Aorta (tissue), 5 donors: ENCODE results near the gene HNRNPLL. TPM values are rescaled to one million over a fixed set of nuclear protein-coding genes. Genes with fewer than 3 reads are reported as not detected.
"Not testable (repeated sequence)": the region's sequence is repeated elsewhere in the genome, so short reads cannot be mapped to it uniquely, and the experiment has no call there.

Source experiments
- ATAC-seq: fragments of 200-7000 bp; cut with Tn5 transposase; one replicate; pipeline ENCODE4 v1.9.1; 2022; ENCODE audit warnings: moderate library complexity; ENCODE audit not compliant: low FRiP score
- DNase-seq, 2 donors: peaks; one replicate each; pipeline ENCODE4 v3.0.0-alpha.2; 2020
- H3K27ac ChIP-seq, 2 donors: one replicate each; pipeline ENCODE4 v1.5.1; 2013; ENCODE audit warnings: low read length in 2 of 2, mild to moderate bottlenecking in 2 of 2, moderate library complexity in 2 of 2, control low read depth in 1 of 2, inconsistent platforms in 1 of 2, low read depth in 1 of 2
- H3K27me3 ChIP-seq, 2 donors: one replicate each; pipeline ENCODE4 v1.6.1; 2013; ENCODE audit warnings: control low read depth in 1 of 2, low read length in 1 of 2, mild to moderate bottlenecking in 1 of 2, moderate library complexity in 1 of 2; ENCODE audit not compliant: insufficient read depth in 2 of 2, control insufficient read depth in 1 of 2
- H3K36me3 ChIP-seq, 2 donors: one replicate each; pipeline ENCODE4 v1.6.1; 2013; ENCODE audit warnings: control low read depth in 1 of 2, low read length in 1 of 2, mild to moderate bottlenecking in 1 of 2; ENCODE audit not compliant: insufficient read depth in 2 of 2, control insufficient read depth in 1 of 2
- H3K4me1 ChIP-seq, 2 donors: one replicate each; pipeline ENCODE4 v1.6.1; 2013; ENCODE audit warnings: low read length in 2 of 2, control low read depth in 1 of 2, mild to moderate bottlenecking in 1 of 2, moderate library complexity in 1 of 2; ENCODE audit not compliant: insufficient read depth in 2 of 2, control insufficient read depth in 1 of 2
- H3K4me3 ChIP-seq, 2 donors: one replicate each; pipeline ENCODE4 v1.5.1; 2013; ENCODE audit warnings: low read length in 2 of 2, control low read depth in 1 of 2, mild to moderate bottlenecking in 1 of 2
- H3K9me3 ChIP-seq: one replicate; pipeline ENCODE4 v1.6.1; 2013; ENCODE audit warnings: mild to moderate bottlenecking, low read length; ENCODE audit not compliant: control insufficient read depth
- WGBS, 2 donors: extraction: QIAGEN DNeasy Blood & Tissue Kit; methylation state at CpG; one replicate each; pipeline ENCODE4 v1.1.7; 2013; 5-methylcytosine and 5-hydroxymethylcytosine counted together
- intact Hi-C, 2 donors: fragments of 100-400 bp; cut with DNase I; formaldehyde crosslinking; loops; one replicate each; pipeline versions ENCODE4 v1.14.2 to v1.15.0; 2022
- long read RNA-seq, 2 donors: library from polyadenylated mRNA; unstranded; transcript quantifications; one replicate each; pipeline ENCODE4 v2.0.0, GENCODE V29; 2020 to 2021
- polyA plus RNA-seq, 2 donors: library from polyadenylated mRNA; stranded (reverse); fragments of 200-250 nt; gene quantifications; one replicate each; pipeline ENCODE4 v1.2.3, GENCODE V29; 2013
- total RNA-seq, 2 donors: library from RNA; stranded (reverse); fragmentation: NEBNext Ultra II Directional; extraction: Animal tissue kit (Norgen Biotek cat#: 25700); gene quantifications; one replicate each; pipeline ENCODE4 v1.2.1, GENCODE V29; 2021
- donor health status: healthy with polysubstance abuse.
- donor health status: Bipolar disorder and iron deficiency.
- donor health status: DM: no; HTN: no; CAD: no.
- donor health status: DM: no; HTN: no; CAD: no.
- donor health status: DM: yes; HTN: yes; CAD: no.

HNRNPLL gene
- 10 to 100 TPM; 60.8 to 65.2 TPM for total RNA-seq
- polyA plus RNA-seq, result 10 to 100 TPM; 15.9 to 19.7 TPM
- long read RNA-seq, donor 1, full-length matches to known transcripts, result 30 of 35 reads
- long read RNA-seq, donor 1, partial matches to known transcripts, result 3 of 35 reads
- long read RNA-seq, donor 1, other reads (novel, unspliced or antisense), result 2 of 35 reads
- long read RNA-seq, donor 2, full-length matches to known transcripts, result 21 of 36 reads
- long read RNA-seq, donor 2, partial matches to known transcripts, result 9 of 36 reads
- long read RNA-seq, donor 2, other reads (novel, unspliced or antisense), result 6 of 36 reads

GRCh38 chr2:38602732-38603401, at the start of gene HNRNPLL:
HNRNPLL (minus strand) TSS chr2:38602928; CDS start chr2:38602626, 302 bp downstream.
- ATAC-seq (peak; percentile 97), DNase-seq (peak; percentile 99 to 100)
- no peaks in the 10 kb centered on the region for H3K27me3 ChIP-seq
- intact Hi-C loops, result loop anchor here (5.0 kb wide), 2 partner anchors 64 to 119 kb away; partner anchors contain the start of gene GALM (in 1 of the 2)
- H3K4me3 ChIP-seq, result peak within 1 kb of the TSS; percentile 64 to 99
- peak within 1 kb of the TSS; percentile 81 to 94 for H3K27ac ChIP-seq
- no peaks in the 10 kb centered on the region for H3K9me3 ChIP-seq
- 0 to 1% methylated on average over 53 to 75 of the region's 75 CpGs for WGBS, 2 donors
- peaks cover 0 to 2% of the 10 kb centered on the region in 2 donors for H3K4me1 ChIP-seq
- no peaks in the 10 kb centered on the region for H3K36me3 ChIP-seq

DNA sequence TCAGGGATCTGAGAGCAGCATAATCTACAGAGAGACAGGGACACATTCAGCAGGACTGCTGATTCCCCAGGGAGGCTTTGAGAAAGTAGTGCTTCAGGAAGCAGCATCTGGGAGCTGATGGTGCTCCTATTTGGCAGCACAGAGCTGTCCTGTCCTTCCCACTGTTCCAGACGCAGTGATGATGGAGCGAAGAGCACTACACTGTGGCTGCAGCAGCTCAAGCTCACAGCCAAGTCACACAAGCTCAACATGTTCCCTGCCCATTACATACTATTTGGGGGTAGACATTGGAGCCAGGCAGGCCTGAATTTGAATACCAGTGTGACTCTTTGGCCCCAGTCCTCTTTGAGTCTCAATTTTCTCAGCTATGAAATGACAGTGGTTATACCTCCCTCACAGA, 48.0 kb upstream of the HNRNPLL start:
- Histone ChIP-seq H3K4me1 (no peaks in the 10 kb centered on the region), H3K27me3 (no peaks in the 10 kb centered on the region)
- ATAC-seq, result no peak

DNA sequence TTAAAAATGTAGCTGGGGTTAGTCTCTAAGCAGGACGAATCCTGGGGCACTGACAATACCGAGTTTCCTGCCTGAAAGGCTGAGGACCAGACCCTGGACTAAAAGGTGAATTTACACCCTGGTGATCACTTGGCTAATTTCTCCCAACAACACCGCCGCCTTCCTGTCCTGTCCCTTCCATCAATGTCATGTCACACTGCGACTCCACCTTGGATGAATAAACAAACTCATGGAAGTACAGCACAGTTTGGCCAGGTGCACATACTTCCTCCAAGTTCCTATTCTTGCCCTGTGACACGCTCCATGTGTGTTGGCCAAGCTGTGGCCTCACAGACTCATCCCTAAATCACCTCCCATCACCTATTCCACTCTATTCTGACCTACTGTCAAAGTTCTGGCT, 47.3 kb upstream of the HNRNPLL start:
- no peak for DNase-seq
- intact Hi-C loops, result no loop called here
- Histone ChIP-seq H3K27ac (no peak overlapping the region), H3K27me3 (no peaks in the 10 kb centered on the region), H3K9me3 (no peaks in the 10 kb centered on the region), H3K4me3 (no peak overlapping the region), H3K36me3 (no peaks in the 10 kb centered on the region), H3K4me1 (no peaks in the 10 kb centered on the region)
- ATAC-seq, result no peak
- 94 to 95% methylated on average over 6 of the region's 6 CpGs for WGBS, 2 donors

More for the DNA sequence above, 48.0 kb upstream of the HNRNPLL start:
- Histone ChIP-seq H3K27ac (no peak overlapping the region), H3K4me3 (no peak overlapping the region), H3K9me3 (no peaks in the 10 kb centered on the region), H3K36me3 (no peaks in the 10 kb centered on the region)
- 24 to 44% methylated on average over 2 of the region's 2 CpGs for WGBS, 2 donors
- no peak for DNase-seq
- intact Hi-C loops, result no loop called here

- intact Hi-C loops, result no loop called here
- Histone ChIP-seq H3K4me1 (no peaks in the 10 kb centered on the region), H3K27ac (no peak overlapping the region), H3K4me3 (no peak overlapping the region), H3K36me3 (no peaks in the 10 kb centered on the region), H3K9me3 (no peaks in the 10 kb centered on the region), H3K27me3 (no peaks in the 10 kb centered on the region)
- 96 to 98% methylated on average over 12 of the region's 12 CpGs for WGBS, 2 donors
- DNase-seq, result no peak
- no peak for ATAC-seq
These were observed 46.5 kb upstream of the HNRNPLL start for GRCh38 chr2:38649176-38649728.

DNA sequence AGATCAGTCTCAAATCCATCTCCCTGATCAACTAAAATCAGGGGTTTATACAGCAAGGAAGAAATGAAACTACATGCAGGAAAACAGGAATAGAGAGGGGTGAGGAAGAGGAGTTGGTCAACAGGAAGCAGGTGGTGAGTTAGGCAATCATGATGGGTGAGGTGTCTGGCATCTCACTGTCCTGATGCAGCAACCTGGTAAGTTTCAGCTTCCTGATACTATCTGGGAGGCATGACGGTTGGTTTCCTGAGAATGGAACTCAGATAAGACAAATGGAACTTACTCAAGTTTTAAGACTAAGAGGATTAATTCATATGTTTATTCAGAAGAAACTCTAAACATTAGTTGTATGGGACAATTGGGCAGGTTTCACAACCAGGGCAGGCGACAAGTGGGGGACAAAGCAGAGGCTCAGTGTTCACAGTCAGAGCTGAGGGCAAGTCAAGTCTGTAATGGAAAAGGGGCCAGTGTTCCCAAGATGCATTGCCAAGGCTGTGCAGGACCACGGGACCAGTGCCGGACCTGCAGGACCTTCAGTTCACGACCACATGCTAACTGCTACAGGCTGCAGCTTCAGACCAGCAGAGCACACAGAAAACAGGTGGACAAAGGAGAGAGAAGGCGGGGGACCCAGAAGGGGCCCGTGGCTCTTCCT, 45.5 kb upstream of the HNRNPLL start:
- intact Hi-C loops, result no loop called here
- 92 to 93% methylated on average over 7 of the region's 7 CpGs for WGBS, 2 donors
- DNase-seq, result no peak

GRCh38 chr2:38643683-38644511, 41.2 kb upstream of the HNRNPLL start:
- DNase-seq, H3K9me3 ChIP-seq, H3K27me3 ChIP-seq, H3K4me3 ChIP-seq, H3K27ac ChIP-seq, H3K4me1 ChIP-seq, ATAC-seq, intact Hi-C loops, H3K36me3 ChIP-seq: not testable (repeated sequence)
- WGBS, 2 donors, result 94% methylated on average over 16 of the region's 16 CpGs

More for the DNA sequence above, 45.5 kb upstream of the HNRNPLL start:
- Histone ChIP-seq H3K9me3 (no peaks in the 10 kb centered on the region), H3K36me3 (no peaks in the 10 kb centered on the region), H3K4me1 (no peaks in the 10 kb centered on the region), H3K4me3 (no peak overlapping the region), H3K27ac (no peak overlapping the region), H3K27me3 (no peaks in the 10 kb centered on the region)
- ATAC-seq, result no peak

- no peak for DNase-seq
- intact Hi-C loops, result no loop called here
- Histone ChIP-seq H3K4me1 (no peaks in the 10 kb centered on the region), H3K27me3 (no peaks in the 10 kb centered on the region), H3K36me3 (no peaks in the 10 kb centered on the region), H3K4me3 (no peak overlapping the region), H3K9me3 (no peaks in the 10 kb centered on the region), H3K27ac (no peak overlapping the region)
- no peak for ATAC-seq
- WGBS, 2 donors, result 98 to 99% methylated on average over 42 to 45 of the region's 45 CpGs
These were observed 40.4 kb upstream of the HNRNPLL start for GRCh38 chr2:38643021-38643671.
